NCI-H345 treated with DMSO at 0.1 percent for 48 hours (cell line): ENCODE data around the gene SSU72.
"Not testable (repeated sequence)": the region's sequence is repeated elsewhere in the genome, so short reads cannot be mapped to it uniquely, and the experiment has no call there.

Experiments used
- DNase-seq: peaks from one replicate; lab custom pipeline; 2025; ENCODE audit not compliant: unreplicated experiment; lab: John Stamatoyannopoulos, UW

Gene SSU72

DNA sequence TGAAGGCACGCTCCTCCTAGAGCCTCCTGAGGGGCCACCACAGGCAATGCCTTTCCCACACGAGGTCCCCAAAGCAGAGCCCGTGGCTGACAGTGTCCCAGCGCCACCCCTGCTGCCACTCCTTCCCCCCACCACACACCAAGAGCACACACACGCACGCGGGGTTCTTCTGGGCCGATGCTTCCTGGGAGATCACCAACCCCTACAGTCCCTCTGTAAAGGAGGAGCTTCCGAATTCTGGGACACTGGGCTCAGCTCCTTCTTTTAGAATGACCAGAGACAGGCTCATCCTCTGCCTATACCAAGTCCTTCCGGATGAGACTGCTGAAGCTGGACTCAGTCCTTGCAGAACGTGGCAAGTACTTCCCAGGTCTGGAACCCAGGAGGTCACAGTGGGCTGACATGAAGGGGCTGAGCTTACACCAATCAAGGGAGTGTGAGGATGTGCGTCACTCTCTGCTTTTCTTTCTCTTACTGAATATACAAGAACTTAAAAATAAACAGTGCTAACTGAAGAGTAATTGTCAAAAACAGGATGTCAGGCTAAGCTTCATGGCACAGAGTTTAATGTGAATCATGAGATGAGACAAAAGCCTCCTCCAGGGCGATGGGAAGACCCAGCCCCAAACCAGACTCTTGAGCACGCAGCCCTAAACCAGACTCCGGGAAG lies 12.7 kb downstream of the SSU72 start:
- no peak for DNase-seq

DNA sequence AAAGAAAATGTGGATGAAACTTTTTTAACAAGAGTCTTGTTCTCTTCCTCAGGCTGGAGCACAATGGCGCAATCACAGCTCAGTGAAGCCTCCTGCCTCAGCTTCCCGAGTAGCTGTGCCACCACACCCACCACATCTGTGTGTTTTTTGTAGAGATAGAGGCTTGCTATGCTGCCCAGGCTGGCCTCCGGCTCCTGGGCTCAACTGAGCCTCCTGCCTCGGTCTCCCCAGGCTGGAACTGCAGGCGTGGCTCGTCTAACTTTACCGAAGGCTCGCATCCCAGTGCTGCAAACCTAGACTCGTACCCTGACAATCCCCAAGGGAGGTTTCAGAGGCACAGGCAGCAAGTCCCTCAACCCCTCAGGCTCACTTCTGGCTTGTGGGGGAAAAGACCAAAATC lies 14.5 kb downstream of the SSU72 start:
- DNase-seq = no peak

GRCh38 chr1:1559066-1559465 lies 15.6 kb downstream of the SSU72 start:
- DNase-seq = no peak

GRCh38 chr1:1558591-1558990 lies 16.1 kb downstream of the SSU72 start:
- DNase-seq = no peak

DNA sequence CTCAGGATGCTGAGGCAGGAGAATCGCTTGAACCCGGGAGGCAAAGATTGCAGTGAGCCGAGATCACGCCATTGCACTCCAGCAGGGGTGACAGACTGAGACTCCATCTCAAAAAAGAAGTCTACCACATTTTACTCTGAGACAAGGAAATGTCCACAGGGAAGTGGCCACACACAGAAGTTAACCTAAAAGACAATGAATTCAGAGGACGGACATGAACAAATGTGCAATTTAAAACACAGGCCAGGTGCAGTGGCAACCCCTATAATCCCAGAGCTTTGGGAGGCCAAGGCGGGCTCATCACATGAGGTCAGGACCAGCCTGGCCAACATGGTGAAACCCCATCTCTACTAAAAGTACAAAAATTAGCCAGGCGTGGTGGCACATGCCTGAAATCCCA lies 17.0 kb downstream of the SSU72 start:
- DNase-seq = not testable (repeated sequence)

- DNase-seq = not testable (repeated sequence)
These were observed 17.7 kb downstream of the SSU72 start for GRCh38 chr1:1556961-1557360.

- no peak for DNase-seq
These were observed 18.2 kb downstream of the SSU72 start for GRCh38 chr1:1556505-1556904.

GRCh38 chr1:1554926-1555915 lies 19.4 kb downstream of the SSU72 start:
- DNase-seq = no peak

- no peak for DNase-seq
These were observed 20.1 kb downstream of the SSU72 start for GRCh38 chr1:1554550-1554925.

DNA sequence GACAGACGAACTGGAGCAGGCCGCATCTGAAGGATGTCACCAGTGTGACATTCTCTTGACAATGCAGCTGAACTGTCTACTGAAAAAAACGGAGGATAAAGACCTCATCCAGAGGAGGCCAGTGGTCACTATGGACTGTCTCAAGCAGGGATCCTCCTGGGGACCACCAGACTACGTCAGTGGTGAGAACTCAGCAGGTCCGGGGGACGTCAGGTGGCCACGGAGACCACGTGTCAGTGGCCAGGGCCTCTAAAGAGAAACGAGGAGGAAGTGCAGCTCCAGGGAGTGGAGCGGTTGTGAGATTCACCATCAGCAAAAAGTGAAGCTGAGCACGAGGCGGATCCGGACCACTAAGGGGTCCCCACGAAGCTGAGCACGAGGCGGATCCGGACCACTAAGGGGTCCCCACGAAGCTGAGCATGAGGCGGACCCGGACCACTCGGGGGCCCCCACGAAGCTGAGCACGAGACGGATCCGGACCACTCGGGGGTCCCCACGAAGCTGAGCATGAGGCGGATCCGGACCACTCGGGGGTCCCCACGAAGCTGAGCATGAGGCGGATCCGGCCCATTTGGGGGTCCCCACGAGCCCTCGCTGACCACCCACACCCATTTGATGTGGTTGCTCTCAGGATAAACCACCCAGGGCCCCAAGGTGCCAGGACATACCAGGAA lies 20.7 kb downstream of the SSU72 start:
- no peak for DNase-seq

GRCh38 chr1:1552263-1552639 lies 22.4 kb downstream of the SSU72 start:
- no peak for DNase-seq

GRCh38 chr1:1551524-1552262 lies 23.0 kb downstream of the SSU72 start:
- no peak for DNase-seq

GRCh38 chr1:1550591-1551432 lies 23.9 kb downstream of the SSU72 start:
- no peak for DNase-seq

DNA sequence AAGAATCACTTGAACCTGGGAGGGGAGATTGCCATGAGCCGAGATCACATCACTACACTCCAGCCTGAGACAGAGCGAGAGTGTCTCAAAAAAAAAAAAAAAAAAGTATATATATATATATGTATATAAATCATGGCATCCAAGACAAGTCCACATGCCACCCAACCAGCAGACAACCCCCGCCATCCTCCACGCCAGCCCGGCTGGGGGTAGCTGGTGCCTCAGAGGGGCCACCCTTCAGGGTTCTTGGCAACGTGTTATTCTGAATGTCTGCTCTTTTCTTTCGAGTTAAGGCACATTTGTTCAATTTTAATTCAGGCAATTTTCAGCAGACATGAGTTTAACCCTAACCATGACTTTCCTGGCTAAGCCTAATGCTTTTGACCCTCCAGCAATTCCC lies 24.6 kb downstream of the SSU72 start:
- no peak for DNase-seq

- DNase-seq = no peak
These were observed 26.1 kb downstream of the SSU72 start for GRCh38 chr1:1548591-1548990.

DNA sequence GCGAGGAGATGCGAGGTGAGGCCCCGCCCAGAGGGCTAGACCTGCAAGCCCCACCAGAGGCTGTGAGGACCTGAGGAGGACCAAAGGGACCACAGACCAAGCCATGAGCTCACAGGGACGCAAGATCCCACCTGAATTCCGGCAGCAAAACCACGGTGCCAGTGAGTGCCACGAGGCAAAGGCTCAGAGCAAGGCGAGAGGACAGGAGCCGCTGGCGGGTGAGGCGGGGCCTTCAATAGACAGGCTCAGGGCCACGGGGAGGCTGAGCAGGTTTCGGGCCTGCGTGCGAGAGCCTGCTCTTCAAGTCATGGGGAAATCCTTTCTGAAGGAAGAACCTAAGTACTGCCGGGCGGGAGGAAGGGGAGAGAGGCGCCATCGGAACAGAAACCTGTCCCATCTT lies 27.2 kb downstream of the SSU72 start:
- no peak for DNase-seq

DNA sequence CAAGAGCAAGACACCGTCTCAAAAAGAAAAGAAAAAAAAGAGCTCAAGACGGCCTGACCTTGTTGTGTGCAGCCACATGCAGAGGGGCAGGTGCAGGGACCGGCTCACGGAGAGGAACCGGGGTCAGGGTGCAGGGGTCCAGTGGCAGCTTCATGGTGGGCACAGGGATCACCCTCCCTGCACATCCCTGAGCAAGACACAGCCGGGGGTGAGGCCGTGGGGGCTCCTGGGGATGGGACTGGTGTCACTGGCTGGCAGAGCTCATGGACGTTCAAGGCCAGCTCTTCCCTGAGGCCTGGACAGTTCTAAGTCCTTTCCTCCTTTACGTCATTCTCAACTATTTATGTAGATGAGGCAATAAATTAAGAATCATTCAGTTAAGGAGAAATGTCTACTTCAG lies 27.7 kb downstream of the SSU72 start:
- DNase-seq = no peak

DNA sequence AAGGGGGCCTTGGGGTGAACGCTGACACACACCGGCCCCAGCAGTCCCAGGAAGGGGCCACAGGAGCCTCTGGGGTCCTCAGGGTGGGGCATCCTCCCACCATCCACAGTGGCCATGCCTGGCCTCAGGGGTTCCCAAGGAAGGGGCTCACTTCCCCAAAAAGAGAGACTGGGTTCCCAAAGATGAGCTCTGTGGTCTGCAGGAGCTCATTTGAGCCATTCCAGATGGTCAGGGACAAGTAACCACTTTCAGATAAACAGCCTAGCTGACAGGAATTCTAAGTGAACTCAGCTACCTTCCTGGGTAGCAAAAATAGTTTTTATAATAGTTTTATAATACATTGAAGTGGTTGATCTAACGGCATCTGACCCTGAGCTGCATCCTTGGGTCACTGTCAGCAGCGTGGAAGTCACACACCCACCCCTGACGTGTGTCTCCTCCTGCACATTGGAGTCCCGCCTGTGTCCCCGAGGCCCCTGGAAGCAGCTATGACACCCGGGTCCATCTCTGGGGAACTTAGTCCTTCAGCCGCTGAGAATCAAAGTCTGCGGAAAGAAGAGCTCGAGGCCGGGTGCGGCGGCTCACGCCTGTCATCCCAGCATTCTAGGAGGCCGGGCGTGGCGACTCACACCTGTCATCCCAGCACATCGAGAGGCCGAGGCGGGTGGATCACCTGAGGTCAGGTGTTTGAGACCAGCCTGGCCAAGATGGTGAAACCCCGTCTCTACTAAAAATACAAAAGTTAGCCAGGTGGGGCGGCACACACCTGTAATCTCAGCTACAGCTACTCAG lies 28.5 kb downstream of the SSU72 start:
- no peak for DNase-seq

- no peak for DNase-seq
These were observed 30.1 kb downstream of the SSU72 start for GRCh38 chr1:1544544-1544943.
